CD8-positive, alpha-beta memory T cell (primary cell): ENCODE measurements around the gene SNUPN. TPM values are rescaled to one million over a fixed set of nuclear protein-coding genes. Genes with fewer than 3 reads are reported as not detected.
"Not testable (repeated sequence)": the region's sequence is repeated elsewhere in the genome, so short reads cannot be mapped to it uniquely, and the experiment has no call there.

Experiments
- CTCF ChIA-PET: fragments of 350-600 bp; sonication (Branson Sonifier 250); formaldehyde crosslinking; loops from one replicate; lab custom pipeline; 2021; ENCODE audit warnings: antibody characterized with exemption; lab: Charles Lee
- POLR2A ChIA-PET: fragments of 350-600 bp; sonication (Branson Sonifier 250); formaldehyde crosslinking; loops from one replicate; lab custom pipeline; 2021; ENCODE audit warnings: antibody characterized with exemption; lab: Charles Lee
- DNase-seq, 5 donors: peaks; one replicate each; pipeline versions ENCODE4 v3.0.0 to v3.0.0-alpha.2; 2020 to 2022; ENCODE audit warnings: mixed read lengths in 1 of 5
- H3K27ac ChIP-seq: one replicate; pipeline ENCODE4 v1.7.0; 2013; ENCODE audit warnings: low read depth, mild to moderate bottlenecking, low read length, moderate library complexity
- H3K27me3 ChIP-seq: 2 replicates; pipeline ENCODE4 v1.7.0; 2013; ENCODE audit warnings: low read length, mild to moderate bottlenecking; ENCODE audit not compliant: insufficient read depth, poor library complexity, severe bottlenecking
- H3K36me3 ChIP-seq: 2 replicates; pipeline ENCODE4 v1.7.0; 2013; ENCODE audit warnings: mild to moderate bottlenecking, low read length, moderate library complexity; ENCODE audit not compliant: insufficient read depth
- H3K4me1 ChIP-seq: 2 replicates; pipeline ENCODE4 v1.7.0; 2013; ENCODE audit warnings: mild to moderate bottlenecking, low read length, moderate library complexity; ENCODE audit not compliant: insufficient read depth
- H3K4me3 ChIP-seq: 2 replicates; pipeline ENCODE4 v1.7.0; 2013; ENCODE audit warnings: mild to moderate bottlenecking, low read length
- H3K9me3 ChIP-seq: 2 replicates; pipeline ENCODE4 v1.7.0; 2013; ENCODE audit warnings: mild to moderate bottlenecking, low read length
- H3K27ac Mint-ChIP-seq, 8 donors: one replicate each; pipeline ENCODE4 v1.8.0; 2020 to 2021; ENCODE audit warnings: mixed read lengths in 8 of 8, mild to moderate bottlenecking in 6 of 8, inconsistent platforms in 3 of 8, moderate library complexity in 3 of 8
- H3K27me3 Mint-ChIP-seq, 2 donors: one replicate each; pipeline ENCODE4 v1.8.0; 2020 to 2021; ENCODE audit warnings: mixed read lengths in 2 of 2, mild to moderate bottlenecking in 1 of 2, moderate library complexity in 1 of 2
- H3K36me3 Mint-ChIP-seq, 3 donors: one replicate each; pipeline ENCODE4 v1.8.0; 2020 to 2021; ENCODE audit warnings: mixed read lengths in 3 of 3, inconsistent platforms in 1 of 3, mild to moderate bottlenecking in 1 of 3
- H3K4me1 Mint-ChIP-seq, 3 donors: one replicate each; pipeline ENCODE4 v1.8.0; 2020 to 2021; ENCODE audit warnings: mixed read lengths in 3 of 3, inconsistent platforms in 1 of 3, mild to moderate bottlenecking in 1 of 3
- H3K4me3 Mint-ChIP-seq, 7 donors: one replicate each; pipeline ENCODE4 v1.8.0; 2020 to 2021; ENCODE audit warnings: mixed read lengths in 7 of 7, mild to moderate bottlenecking in 6 of 7, moderate library complexity in 4 of 7, inconsistent platforms in 2 of 7
- H3K9me3 Mint-ChIP-seq, 5 donors: one replicate each; pipeline ENCODE4 v1.8.0; 2020 to 2022; ENCODE audit warnings: mixed read lengths in 5 of 5, mild to moderate bottlenecking in 3 of 5, moderate library complexity in 2 of 5, inconsistent platforms in 1 of 5
- polyA plus RNA-seq: library from polyadenylated mRNA; unstranded; fragments of 300-500 nt; fragmentation: Illumina TruSeq; gene quantifications from one replicate; pipeline ENCODE4 v1.2.3, GENCODE V29; 2021
- total RNA-seq, 2 experiments: library from RNA; stranded (reverse); gene quantifications; one replicate each; pipeline ENCODE4 v1.2.3, GENCODE V29; 2021

The SNUPN gene
- total and polyA plus RNA-seq, 3 experiments from 2014 or later: 24.6 to 37.4 (median 26.9) TPM

DNA sequence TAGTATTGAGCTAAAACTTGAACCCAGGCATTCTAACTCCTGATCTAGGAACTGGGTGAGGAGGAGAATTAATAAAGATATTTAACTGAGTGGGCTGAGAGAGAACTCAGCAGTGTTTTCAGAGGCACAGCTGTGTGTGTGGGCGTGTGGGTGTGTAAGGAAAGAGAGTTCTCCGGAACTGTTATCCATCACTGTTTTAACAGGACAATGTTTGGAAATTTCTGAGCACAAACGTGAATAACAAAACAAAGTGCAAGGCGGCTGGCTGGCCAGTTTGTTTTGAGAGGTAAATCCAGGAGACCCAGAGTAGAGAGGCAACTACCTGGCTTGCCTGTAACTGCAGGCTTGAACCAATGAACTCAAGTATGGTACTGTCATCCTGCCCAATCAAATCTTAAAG, 41.4 kb downstream of the SNUPN start:
- H3K9me3 Mint-ChIP-seq: no peaks in the 10 kb centered on the region
- H3K4me1 Mint-ChIP-seq: peaks cover 7 to 9% (median 9%) of the 10 kb centered on the region in 3 donors
- ChIA-PET CTCF (no interaction called here), POLR2A (no interaction called here)
- H3K4me3 ChIP-seq: no peak overlapping the region
- H3K9me3 ChIP-seq: no peaks in the 10 kb centered on the region
- peaks cover 0 to 11% (median 0%) of the 10 kb centered on the region in 3 donors for H3K36me3 Mint-ChIP-seq
- DNase-seq: no peak
- H3K27me3 ChIP-seq: no peaks in the 10 kb centered on the region
- no peaks in the 10 kb centered on the region for H3K36me3 ChIP-seq
- peaks cover 6% of the 10 kb centered on the region for H3K4me1 ChIP-seq
- no peaks in the 10 kb centered on the region for H3K27me3 Mint-ChIP-seq
- H3K4me3 Mint-ChIP-seq: no peak overlapping the region
- no peak overlapping the region for H3K27ac ChIP-seq
- H3K27ac Mint-ChIP-seq: peak overlapping the region in 2 of 8 donors; percentile 37 to 66

DNA sequence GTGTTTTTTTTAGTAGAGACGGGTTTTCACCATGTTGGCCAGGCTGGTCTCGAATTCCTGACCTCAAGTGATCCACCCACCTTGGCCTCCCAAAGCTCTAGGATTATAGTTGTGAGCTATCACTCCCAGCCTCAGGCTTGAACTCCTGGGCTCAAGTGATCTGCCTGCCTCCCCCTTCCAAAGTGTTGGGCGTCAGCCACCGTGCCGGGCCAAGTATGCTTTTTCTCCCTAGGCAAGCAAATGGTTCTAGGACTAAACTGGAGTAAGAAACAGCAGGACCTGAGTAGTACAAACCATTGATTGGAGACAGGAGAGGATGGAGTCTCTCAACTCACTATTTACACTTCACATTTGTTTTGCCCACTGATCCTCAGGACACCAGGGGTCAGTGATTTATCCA, 41.8 kb downstream of the SNUPN start:
- peaks cover 6% of the 10 kb centered on the region for H3K4me1 ChIP-seq
- Mint-ChIP-seq H3K4me3 (no peak overlapping the region), H3K9me3 (no peaks in the 10 kb centered on the region), H3K27ac (peak overlapping the region in 1 of 8 donors; percentile 66), H3K27me3 (no peaks in the 10 kb centered on the region), H3K4me1 (peaks cover 5 to 7% (median 6%) of the 10 kb centered on the region in 3 donors), H3K36me3 (peaks cover 0 to 11% (median 0%) of the 10 kb centered on the region in 3 donors)
- ChIA-PET POLR2A (no interaction called here), CTCF (no interaction called here)
- no peaks in the 10 kb centered on the region for H3K36me3 ChIP-seq
- no peaks in the 10 kb centered on the region for H3K9me3 ChIP-seq
- no peak for DNase-seq
- H3K27ac ChIP-seq: no peak overlapping the region
- H3K27me3 ChIP-seq: no peaks in the 10 kb centered on the region
- no peak overlapping the region for H3K4me3 ChIP-seq

DNA sequence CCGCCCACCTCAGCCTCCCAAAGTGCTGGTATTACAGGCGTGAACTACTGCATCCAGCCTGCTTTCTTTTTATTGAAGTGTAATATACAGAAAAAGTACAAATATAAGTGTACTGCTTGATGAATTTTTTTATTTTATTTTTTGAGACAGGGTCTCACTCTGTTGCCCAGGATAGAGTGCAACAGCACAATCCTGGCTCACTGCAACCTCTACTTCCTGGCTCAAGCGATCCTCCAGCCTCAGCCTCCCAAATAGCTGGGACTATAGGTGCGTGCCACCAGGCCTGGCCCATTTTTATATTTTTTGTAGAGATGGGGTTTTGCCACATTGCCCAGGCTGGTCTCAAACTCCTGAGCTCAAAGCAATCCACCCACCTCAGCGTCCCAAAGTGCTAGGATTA, 42.6 kb downstream of the SNUPN start:
- POLR2A ChIA-PET, H3K9me3 Mint-ChIP-seq, H3K27ac ChIP-seq, H3K4me3 Mint-ChIP-seq, H3K27me3 Mint-ChIP-seq, H3K36me3 ChIP-seq, H3K4me3 ChIP-seq, DNase-seq, CTCF ChIA-PET, H3K27ac Mint-ChIP-seq, H3K4me1 ChIP-seq, H3K9me3 ChIP-seq, H3K4me1 Mint-ChIP-seq, H3K27me3 ChIP-seq: not testable (repeated sequence)
- H3K36me3 Mint-ChIP-seq: peaks cover 0 to 12% (median 0%) of the 10 kb centered on the region in 3 donors

DNA sequence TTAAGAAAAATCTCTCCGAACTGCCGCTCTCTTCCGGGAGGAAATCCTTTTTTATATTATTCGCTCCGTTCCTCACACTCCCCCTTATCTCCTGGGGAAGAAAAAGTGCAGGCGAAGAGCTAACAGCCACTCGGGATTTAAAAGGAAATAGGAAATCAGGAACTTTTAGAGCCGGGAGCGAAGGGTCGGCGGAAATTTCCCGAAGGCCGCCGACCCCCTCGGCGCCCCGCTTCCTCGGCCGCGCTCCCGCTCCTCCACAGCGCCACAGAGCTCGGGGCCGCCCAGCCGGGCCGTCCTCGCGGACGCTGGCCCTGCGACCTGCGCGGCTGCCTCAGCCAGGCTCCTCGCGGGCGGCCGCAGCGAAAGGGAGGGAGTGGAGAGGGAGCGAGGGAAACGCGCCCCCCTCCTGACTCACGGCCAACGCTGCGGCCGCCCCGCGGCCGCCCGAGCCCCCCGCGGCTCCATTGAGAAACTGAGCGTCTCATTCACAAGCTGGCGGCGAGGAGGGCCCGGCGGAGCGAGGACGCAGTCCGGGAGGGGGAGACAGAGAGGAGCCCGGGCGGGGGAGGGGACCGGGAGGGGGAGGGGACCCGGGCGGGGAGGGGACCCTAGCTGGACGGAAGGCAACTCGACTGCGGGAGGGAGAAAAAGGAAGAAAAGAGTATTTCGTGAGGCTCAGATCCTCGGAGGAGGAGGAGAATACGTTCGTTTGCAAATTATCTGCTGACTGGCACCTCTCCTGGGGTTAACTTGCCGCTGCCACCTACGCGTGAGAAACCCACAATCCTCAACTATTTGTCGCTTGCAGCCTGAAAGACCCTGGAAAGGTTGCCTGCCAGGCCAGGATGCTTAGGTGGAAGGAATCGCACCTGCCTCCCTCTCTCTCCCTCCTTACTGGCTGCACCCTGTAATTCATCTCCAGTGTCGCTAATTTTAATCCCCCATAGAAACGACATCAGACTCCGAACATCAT, 46.3 kb downstream of the SNUPN start, which contains the start of gene PTPN9:
PTPN9 (minus strand) TSS at position 368 of the 973 bp plus-strand sequence. CDS start 539 bp downstream, outside the sequence.
- Histone ChIP-seq H3K4me1 (peaks cover 6% of the 10 kb centered on the region), H3K4me3 (peak within 1 kb of the TSS; percentile 68), H3K36me3 (no peaks in the 10 kb centered on the region), H3K9me3 (no peaks in the 10 kb centered on the region), H3K27me3 (no peaks in the 10 kb centered on the region), H3K27ac (peak within 1 kb of the TSS; percentile 66)
- Mint-ChIP-seq H3K27me3 (no peaks in the 10 kb centered on the region), H3K4me1 (peaks cover 22 to 27% (median 24%) of the 10 kb centered on the region in 3 donors), H3K4me3 (peak within 1 kb of the TSS; percentile 90 to 97 (median 95)), H3K9me3 (no peaks in the 10 kb centered on the region), H3K27ac (peak within 1 kb of the TSS; percentile 85 to 98 (median 95)), H3K36me3 (peaks cover 0 to 9% (median 0%) of the 10 kb centered on the region in 3 donors)
- DNase-seq: peak; percentile 52 to 80 (median 57)
- ChIA-PET POLR2A (interaction anchor here (1.1 to 2.6 kb wide), 6 partner anchors 28 to 211 kb away, joined by 3 to 27 read pairs (median 8); partner anchors contain the start of genes IMP3, MAN2C1, SIN3A and SNUPN), CTCF (interaction anchor here (0.7 to 1.5 kb wide), 8 partner anchors 10 to 126 kb away, joined by 3 to 7 read pairs (median 4); partner anchors contain the start of genes IMP3 and SNUPN)

DNA sequence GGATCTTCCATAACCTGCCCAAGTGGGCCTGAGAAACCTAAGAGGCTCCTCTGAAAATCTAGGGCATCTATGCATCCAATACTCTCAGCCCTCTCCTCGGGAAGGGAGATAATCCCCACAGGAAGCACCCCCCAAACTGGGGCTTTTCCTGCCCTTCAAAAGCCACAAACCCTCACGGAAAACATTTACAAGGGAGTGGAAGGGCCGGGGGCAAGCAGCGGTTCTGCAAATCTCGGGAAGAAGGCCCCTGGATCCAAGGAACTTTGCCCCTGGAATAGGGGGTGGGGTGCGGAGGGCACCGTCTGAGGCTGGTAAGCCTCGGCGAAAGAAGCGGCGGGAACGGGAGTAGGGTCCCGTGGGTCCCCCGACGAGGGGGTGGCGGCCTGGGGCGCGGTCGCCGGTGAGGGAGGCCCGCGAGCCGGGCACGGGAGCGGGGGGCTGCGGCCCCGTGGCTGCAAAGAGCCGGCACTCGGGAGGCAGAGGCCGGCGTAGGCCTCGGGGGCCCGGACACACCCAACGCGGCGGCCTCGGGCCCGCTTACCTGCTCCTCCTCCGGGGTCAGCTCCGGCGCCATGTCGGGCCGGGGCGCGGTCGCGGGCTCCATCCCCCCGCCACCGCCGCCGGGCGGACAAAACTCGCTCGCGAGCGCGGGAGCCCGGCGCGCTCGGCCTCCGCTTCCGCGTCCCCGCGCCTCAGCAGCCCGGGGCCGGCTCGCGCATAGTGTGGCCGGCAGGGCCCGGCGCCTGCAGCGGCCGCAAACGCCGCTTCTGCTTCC, 47.2 kb downstream of the SNUPN start:
- POLR2A ChIA-PET: interaction anchor here (1.0 to 2.6 kb wide), 8 partner anchors 9 to 210 kb away, joined by 3 to 27 read pairs (median 8); partner anchors contain the start of genes IMP3, MAN2C1, SIN3A and SNUPN
- DNase-seq: peak; percentile 4 to 47 (median 25)
- Mint-ChIP-seq H3K4me3 (peak overlapping the region; percentile 90 to 97 (median 95)), H3K4me1 (peaks cover 30 to 36% (median 33%) of the 10 kb centered on the region in 3 donors), H3K27ac (peak overlapping the region; percentile 75 to 98 (median 94)), H3K36me3 (peaks cover 0 to 9% (median 0%) of the 10 kb centered on the region in 3 donors), H3K9me3 (no peaks in the 10 kb centered on the region), H3K27me3 (no peaks in the 10 kb centered on the region)
- Histone ChIP-seq H3K27ac (peak overlapping the region; percentile 66), H3K9me3 (no peaks in the 10 kb centered on the region), H3K27me3 (no peaks in the 10 kb centered on the region), H3K4me1 (peaks cover 11% of the 10 kb centered on the region), H3K4me3 (peak overlapping the region; percentile 55), H3K36me3 (no peaks in the 10 kb centered on the region)
- CTCF ChIA-PET: interaction anchor here (0.7 to 1.5 kb wide), 8 partner anchors 11 to 125 kb away, joined by 3 to 7 read pairs (median 4); partner anchors contain the start of genes IMP3 and SNUPN

DNA sequence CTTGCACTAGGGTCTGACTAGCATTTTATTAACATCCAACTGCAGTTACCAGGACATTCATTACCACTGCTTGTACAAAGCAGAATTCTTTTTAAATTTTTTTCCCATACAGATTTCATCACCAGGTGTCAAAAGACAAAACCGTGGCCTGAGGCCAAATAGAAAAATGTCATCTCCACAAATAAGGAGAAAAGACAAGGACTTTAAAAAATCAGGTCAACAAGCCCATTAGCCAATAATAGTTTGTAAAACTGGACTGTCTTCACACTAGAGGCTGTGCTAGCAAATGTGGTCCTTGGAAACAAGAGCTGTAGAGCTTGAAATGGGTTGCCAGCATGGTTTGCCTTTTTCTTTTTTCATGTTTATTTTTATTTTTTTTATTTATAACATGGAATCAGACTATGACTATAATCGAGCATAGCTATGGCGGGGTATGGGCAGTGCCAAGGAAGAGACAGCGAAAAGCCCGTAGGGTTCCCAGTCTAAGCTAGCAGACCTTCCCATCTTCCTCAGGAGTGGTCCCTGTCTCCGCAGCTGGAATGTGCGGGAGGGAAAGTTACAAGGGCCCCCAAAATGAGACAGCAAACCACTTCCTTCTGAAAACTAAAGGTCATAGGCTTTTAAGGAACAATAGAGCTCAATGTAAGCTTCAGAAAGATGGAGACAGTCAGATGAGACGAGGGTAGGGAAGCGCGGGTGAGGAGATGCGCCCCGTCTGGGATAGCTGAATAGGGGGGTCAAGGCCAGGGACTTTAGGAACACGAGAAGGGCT, 47.9 kb downstream of the SNUPN start:
- Mint-ChIP-seq H3K27me3 (no peaks in the 10 kb centered on the region), H3K27ac (peak overlapping the region; percentile 75 to 96 (median 94)), H3K4me3 (peak overlapping the region; percentile 89 to 96 (median 94)), H3K36me3 (peaks cover 0 to 9% (median 0%) of the 10 kb centered on the region in 3 donors), H3K4me1 (peaks cover 37 to 43% (median 39%) of the 10 kb centered on the region in 3 donors), H3K9me3 (no peaks in the 10 kb centered on the region)
- Histone ChIP-seq H3K4me1 (peaks cover 11% of the 10 kb centered on the region), H3K36me3 (no peaks in the 10 kb centered on the region), H3K9me3 (no peaks in the 10 kb centered on the region), H3K27ac (peak overlapping the region; percentile 66), H3K27me3 (no peaks in the 10 kb centered on the region), H3K4me3 (peak overlapping the region; percentile 55)
- CTCF ChIA-PET: interaction anchor here (1.5 kb wide), 1 partner anchor 62 kb away, joined by 5 read pairs; the partner anchor contains the start of gene IMP3
- DNase-seq: no peak
- POLR2A ChIA-PET: interaction anchor here (1.0 to 2.6 kb wide), 3 partner anchors 8 to 124 kb away, joined by 3 to 27 read pairs (median 5); partner anchors contain the start of gene IMP3
